Esophagus mucosa (tissue), 1 donor: ENCODE data around the gene LRRC56. TPM values are rescaled to one million over a fixed set of nuclear protein-coding genes. Genes with fewer than 3 reads are reported as not detected.
A peak's percentile ranks its signal among the peaks of the same experiment; 100 is the strongest.

Experiments
- ATAC-seq: fragments of 200-7000 bp; cut with Tn5 transposase; one replicate; pipeline ENCODE4 v1.9.1; 2020
- total RNA-seq: library from RNA; stranded (reverse); gene quantifications from one replicate; pipeline ENCODE4 v1.2.4, GENCODE V29; 2023
- donor health status: DM: yes; HTN: yes; CAD: no.

The LRRC56 gene
- total RNA-seq, 1 donor from 2014 or later = 1.3 TPM

- no peak for ATAC-seq
Measured at GRCh38 chr11:540583-541432, 3.5 kb downstream of the LRRC56 start.

- ATAC-seq = no peak
Measured at GRCh38 chr11:541433-541885, 4.1 kb downstream of the LRRC56 start.

- peak; percentile 3 for ATAC-seq
Measured at GRCh38 chr11:544817-545166, 7.5 kb downstream of the LRRC56 start.

GRCh38 chr11:545171-545570 is 7.8 kb downstream of the LRRC56 start:
- no peak for ATAC-seq

- no peak for ATAC-seq
Measured at GRCh38 chr11:548700-549603, 11.6 kb downstream of the LRRC56 start.

- ATAC-seq = no peak
Measured at GRCh38 chr11:550021-550745, 12.9 kb downstream of the LRRC56 start.

- no peak for ATAC-seq
Measured at GRCh38 chr11:550746-551085, 13.4 kb downstream of the LRRC56 start.

GRCh38 chr11:551131-551530 is 13.8 kb downstream of the LRRC56 start:
- no peak for ATAC-seq

- no peak for ATAC-seq
Measured at GRCh38 chr11:551596-551995, 14.3 kb downstream of the LRRC56 start.

GRCh38 chr11:553083-553987 is 16.0 kb downstream of the LRRC56 start:
- no peak for ATAC-seq

- no peak for ATAC-seq
Measured at GRCh38 chr11:553988-554340, 16.6 kb downstream of the LRRC56 start.

- peak; percentile 56 for ATAC-seq
Measured at GRCh38 chr11:554428-555226, 17.3 kb downstream of the LRRC56 start.

GRCh38 chr11:555227-555779 is 18.0 kb downstream of the LRRC56 start:
- peak; percentile 0 for ATAC-seq

- ATAC-seq = no peak
Measured at GRCh38 chr11:555780-556661, 18.7 kb downstream of the LRRC56 start.

GRCh38 chr11:556662-557256 is 19.4 kb downstream of the LRRC56 start:
- no peak for ATAC-seq

- no peak for ATAC-seq
Measured at GRCh38 chr11:557328-558132, 20.2 kb downstream of the LRRC56 start.

- ATAC-seq = no peak
Measured at GRCh38 chr11:558503-558902, 21.2 kb downstream of the LRRC56 start.

- ATAC-seq = no peak
Measured at GRCh38 chr11:559020-559620, 21.8 kb downstream of the LRRC56 start.
